ENCODE measurements around the gene SLC35F1.
A peak's percentile ranks its signal among the peaks of the same experiment; 100 is the strongest.

Gene SLC35F1

GRCh38 chr6:118206221-118206620 lies 299.2 kb downstream of the SLC35F1 start:
- no peak for DNase-seq

- DNase-seq, result no peak
Measured at GRCh38 chr6:118207947-118208346, 300.9 kb downstream of the SLC35F1 start.

- DNase-seq, result no peak
Measured at GRCh38 chr6:118212451-118213173, 305.5 kb downstream of the SLC35F1 start.

GRCh38 chr6:118215269-118215668 lies 308.2 kb downstream of the SLC35F1 start:
- DNase-seq, result no peak

- DNase-seq, result no peak
Measured at GRCh38 chr6:118216751-118217150, 309.7 kb downstream of the SLC35F1 start.

- no peak for DNase-seq
Measured at GRCh38 chr6:118218156-118218555, 311.1 kb downstream of the SLC35F1 start.

- no peak for DNase-seq
Measured at GRCh38 chr6:118220429-118221128, 313.5 kb downstream of the SLC35F1 start.

- DNase-seq, result no peak
Measured at GRCh38 chr6:118223316-118223715, 316.3 kb downstream of the SLC35F1 start.

GRCh38 chr6:118228886-118229285 lies 321.8 kb downstream of the SLC35F1 start:
- no peak for DNase-seq

- no peak for DNase-seq
Measured at GRCh38 chr6:118240878-118241528, 333.9 kb downstream of the SLC35F1 start.

- no peak for DNase-seq
Measured at GRCh38 chr6:118246406-118246805, 339.3 kb downstream of the SLC35F1 start.

GRCh38 chr6:118248171-118248570 lies 341.1 kb downstream of the SLC35F1 start:
- DNase-seq, result no peak

GRCh38 chr6:118249680-118250079 lies 342.6 kb downstream of the SLC35F1 start:
- no peak for DNase-seq

- DNase-seq, result no peak
Measured at GRCh38 chr6:118252474-118252873, 345.4 kb downstream of the SLC35F1 start.

- no peak for DNase-seq
Measured at GRCh38 chr6:118253741-118254140, 346.7 kb downstream of the SLC35F1 start.

- no peak for DNase-seq
Measured at GRCh38 chr6:118260833-118261232, 353.8 kb downstream of the SLC35F1 start.

GRCh38 chr6:118263921-118264486 lies 356.9 kb downstream of the SLC35F1 start:
- peak; percentile 44 for DNase-seq

GRCh38 chr6:118269659-118270058 lies 362.6 kb downstream of the SLC35F1 start:
- no peak for DNase-seq

- DNase-seq, result peak; percentile 58
Measured at GRCh38 chr6:118277631-118278030, 370.6 kb downstream of the SLC35F1 start.

- no peak for DNase-seq
Measured at GRCh38 chr6:118280210-118280609, 373.1 kb downstream of the SLC35F1 start.

GRCh38 chr6:118281291-118281690 lies 374.2 kb downstream of the SLC35F1 start:
- DNase-seq, result no peak

- DNase-seq, result peak; percentile 79
Measured at GRCh38 chr6:118283766-118284165, 376.7 kb downstream of the SLC35F1 start.

GRCh38 chr6:118284736-118285360 lies 377.8 kb downstream of the SLC35F1 start:
- DNase-seq, result peak; percentile 35

Measured in NCI-H1105 (cell line).